A549 (cell line): ENCODE data around the gene AP3B1.

Source experiments
- CHD2 ChIP-seq: fragments of 150-350 bp; IDR thresholded peaks from 2 replicates; pipeline ENCODE4 v1.6.1; 2014; ENCODE audit warnings: low read length; ENCODE audit not compliant: partially characterized antibody
- EP300 ChIP-seq, 2 experiments: fragments of >200 bp; sonication (Bioruptor Twin); formaldehyde crosslinking; IDR thresholded peaks; 2 replicates in 1 of 2; 3 replicates in 1 of 2; pipeline ENCODE4 v1.6.1; 2016 to 2017
- HDAC2 ChIP-seq: fragments of 200-600 bp; sonication (generic); IDR thresholded peaks from 2 replicates; pipeline ENCODE4 v1.6.1; 2016
- HOXB5 ChIP-seq: fragments of 250-450 bp; sonication (Bioruptor Pico); IDR thresholded peaks from 2 replicates; pipeline ENCODE4 v1.5.0; 2020; ENCODE audit warnings: mild to moderate bottlenecking, moderate library complexity
- RFX5 ChIP-seq: fragments of 450-650 bp; IDR thresholded peaks from 2 replicates; pipeline ENCODE4 v1.7.1; 2014; ENCODE audit warnings: antibody characterized with exemption, mild to moderate bottlenecking, moderate library complexity
- ZFP36 ChIP-seq: fragments of 450-650 bp; IDR thresholded peaks from 2 replicates; pipeline ENCODE4 v1.6.1; 2014; ENCODE audit warnings: borderline replicate concordance; ENCODE audit not compliant: partially characterized antibody
- TF ChIP-seq, protein P1 (sequence below): fragments of >200 bp; sonication (Bioruptor Twin); formaldehyde crosslinking; IDR thresholded peaks from 3 replicates; pipeline ENCODE4 v1.5.1; 2016

DNA sequence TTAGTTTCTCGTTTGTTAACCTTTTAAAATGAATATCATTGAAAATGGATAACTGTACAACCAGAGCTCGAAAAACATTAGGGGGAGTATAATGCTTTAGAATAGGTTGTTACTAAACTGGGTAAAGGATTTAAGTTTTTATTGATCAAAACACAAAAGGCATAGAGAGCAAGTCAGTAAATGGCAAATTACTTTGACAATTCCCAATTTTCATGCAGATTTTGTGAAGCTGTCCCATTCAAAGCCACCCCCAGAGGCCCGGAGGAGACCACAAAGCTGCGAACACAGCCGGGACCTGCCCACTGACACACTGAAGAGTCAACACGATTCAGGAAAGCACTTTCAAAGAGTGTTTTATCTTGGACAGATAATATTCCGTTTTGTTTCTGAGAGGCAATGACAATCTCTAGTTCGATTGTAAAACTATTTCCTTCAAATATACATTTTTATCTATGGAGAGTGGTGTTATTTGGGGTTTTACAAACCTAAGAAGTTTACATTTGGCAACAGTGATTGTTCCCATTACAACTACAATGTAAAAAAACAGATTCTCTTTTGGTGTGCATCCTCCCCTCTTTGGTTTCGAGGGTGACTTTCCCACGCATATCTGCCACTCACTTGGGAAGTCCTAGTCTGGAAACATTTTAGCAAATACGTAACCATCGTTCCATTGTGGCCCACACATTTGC lies 335.7 kb downstream of the AP3B1 start:
- TF ChIP-seq, protein P1, sequence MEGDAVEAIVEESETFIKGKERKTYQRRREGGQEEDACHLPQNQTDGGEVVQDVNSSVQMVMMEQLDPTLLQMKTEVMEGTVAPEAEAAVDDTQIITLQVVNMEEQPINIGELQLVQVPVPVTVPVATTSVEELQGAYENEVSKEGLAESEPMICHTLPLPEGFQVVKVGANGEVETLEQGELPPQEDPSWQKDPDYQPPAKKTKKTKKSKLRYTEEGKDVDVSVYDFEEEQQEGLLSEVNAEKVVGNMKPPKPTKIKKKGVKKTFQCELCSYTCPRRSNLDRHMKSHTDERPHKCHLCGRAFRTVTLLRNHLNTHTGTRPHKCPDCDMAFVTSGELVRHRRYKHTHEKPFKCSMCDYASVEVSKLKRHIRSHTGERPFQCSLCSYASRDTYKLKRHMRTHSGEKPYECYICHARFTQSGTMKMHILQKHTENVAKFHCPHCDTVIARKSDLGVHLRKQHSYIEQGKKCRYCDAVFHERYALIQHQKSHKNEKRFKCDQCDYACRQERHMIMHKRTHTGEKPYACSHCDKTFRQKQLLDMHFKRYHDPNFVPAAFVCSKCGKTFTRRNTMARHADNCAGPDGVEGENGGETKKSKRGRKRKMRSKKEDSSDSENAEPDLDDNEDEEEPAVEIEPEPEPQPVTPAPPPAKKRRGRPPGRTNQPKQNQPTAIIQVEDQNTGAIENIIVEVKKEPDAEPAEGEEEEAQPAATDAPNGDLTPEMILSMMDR: no peak
- TF ChIP-seq CHD2 (no peak), ZFP36 (no peak), HDAC2 (no peak), RFX5 (no peak), HOXB5 (no peak), EP300 (IDR thresholded peaks at IDR 0.05) (no peak)
